PC-3 (cell line): ENCODE results near the gene PDP2. TPM values are rescaled to one million over a fixed set of nuclear protein-coding genes. Genes with fewer than 3 reads are reported as not detected.
A peak's percentile ranks its signal among the peaks of the same experiment; 100 is the strongest.

Experiments used
- ATAC-seq: fragments of 200-7000 bp; cut with Tn5 transposase; 2 replicates; pipeline ENCODE4 v1.9.1; 2020; ENCODE audit warnings: mild to moderate bottlenecking, moderate library complexity
- BruUV-seq: library from RNA; stranded (reverse); fragments of 400-500 nt; replicated peaks from 2 replicates; lab custom pipeline; 2021; lab: Mats Ljungman, UMichigan
- CTCF ChIA-PET: fragments of 300-600 bp; sonication (Branson Sonifier 250); formaldehyde crosslinking; loops from one replicate; lab custom pipeline; 2022; ENCODE audit warnings: antibody characterized with exemption; lab: Charles Lee
- POLR2A ChIA-PET: fragments of 300-600 bp; sonication (Branson Sonifier 250); formaldehyde crosslinking; loops from one replicate; lab custom pipeline; 2022; ENCODE audit warnings: antibody characterized with exemption; ENCODE audit not compliant: unreplicated experiment; lab: Charles Lee
- DNase-seq: peaks from one replicate; pipeline ENCODE4 v3.0.0-alpha.2; 2015
- H2AFZ ChIP-seq: fragments of 300-600 bp; sonication (generic); 2 replicates; pipeline ENCODE4 v1.6.0; 2016; ENCODE audit warnings: antibody characterized with exemption, low read length
- H3F3A ChIP-seq: fragments of 300-600 bp; sonication (generic); one replicate; pipeline ENCODE4 v1.6.0; 2017; ENCODE audit warnings: antibody characterized with exemption, low read length, control low read depth, mild to moderate bottlenecking; ENCODE audit not compliant: unreplicated experiment
- H3K27ac ChIP-seq: fragments of 300-600 bp; sonication (generic); 2 replicates; pipeline ENCODE4 v1.5.1; 2016; ENCODE audit warnings: mild to moderate bottlenecking, low read length
- H3K27me3 ChIP-seq: fragments of 300-600 bp; sonication (generic); 2 replicates; pipeline ENCODE4 v1.6.1; 2016; ENCODE audit warnings: low read length, mixed read lengths
- H3K36me3 ChIP-seq: fragments of 300-600 bp; sonication (generic); 2 replicates; pipeline ENCODE4 v1.6.1; 2016; ENCODE audit warnings: low read depth, mixed run types, low read length, mixed read lengths
- H3K4me1 ChIP-seq: fragments of 300-600 bp; sonication (generic); 2 replicates; pipeline ENCODE4 v1.5.1; 2016; ENCODE audit warnings: low read length; ENCODE audit not compliant: insufficient read depth
- H3K4me2 ChIP-seq: fragments of 300-600 bp; sonication (generic); 2 replicates; pipeline ENCODE4 v1.6.0; 2016; ENCODE audit warnings: low read length
- H3K4me3 ChIP-seq: fragments of 300-600 bp; sonication (generic); 2 replicates; pipeline ENCODE4 v1.5.1; 2016; ENCODE audit warnings: mild to moderate bottlenecking, low read length, mixed read lengths
- H3K79me2 ChIP-seq: fragments of 300-600 bp; sonication (generic); 2 replicates; pipeline ENCODE4 v1.6.1; 2017; ENCODE audit warnings: low read length, mixed read lengths
- H3K9ac ChIP-seq: fragments of 300-600 bp; sonication (generic); 2 replicates; pipeline ENCODE4 v1.6.0; 2016; ENCODE audit warnings: mild to moderate bottlenecking, low read length
- H3K9me2 ChIP-seq: fragments of 300-600 bp; sonication (generic); replicated peaks from 2 replicates; pipeline ENCODE4 v1.6.1; 2016; ENCODE audit warnings: mixed run types, low read length, mixed read lengths
- H3K9me3 ChIP-seq: fragments of 300-600 bp; sonication (generic); 2 replicates; pipeline ENCODE4 v1.6.1; 2016; ENCODE audit warnings: low read length, mixed read lengths
- H4K20me1 ChIP-seq: fragments of 300-600 bp; sonication (generic); 2 replicates; pipeline ENCODE4 v1.6.1; 2016; ENCODE audit warnings: low read length, mixed read lengths
- EZH2 ChIP-seq: fragments of 300-600 bp; sonication (generic); IDR thresholded peaks from one replicate; pipeline ENCODE4 v1.6.1; 2017; ENCODE audit warnings: antibody characterized with exemption, mild to moderate bottlenecking, low read length; ENCODE audit not compliant: unreplicated experiment
- EZH2phosphoT487 ChIP-seq: fragments of 300-600 bp; sonication (generic); IDR thresholded peaks from 2 replicates; pipeline ENCODE4 v1.6.1; 2018; ENCODE audit warnings: mild to moderate bottlenecking, antibody characterized with exemption, low read length, borderline replicate concordance
- intact Hi-C: fragments of 100-400 bp; cut with micrococcal nuclease; formaldehyde crosslinking; loops from 2 replicates; pipeline ENCODE4 v1.9.0; 2023
- total RNA-seq: library from RNA; depleted of rRNA; stranded (reverse); fragments of >200 nt; gene quantifications from 2 replicates; pipeline ENCODE4 v1.2.3, GENCODE V29; 2014
- TF ChIP-seq, protein P1 (sequence below): fragments of 300-600 bp; sonication (generic); conservative IDR thresholded peaks from 2 replicates; pipeline ENCODE4 v1.5.1; 2017; ENCODE audit warnings: antibody characterized with exemption, low read depth, mild to moderate bottlenecking, low read length

The PDP2 gene
- total RNA-seq, 1 experiment from 2014 or later = 2.8 TPM

DNA sequence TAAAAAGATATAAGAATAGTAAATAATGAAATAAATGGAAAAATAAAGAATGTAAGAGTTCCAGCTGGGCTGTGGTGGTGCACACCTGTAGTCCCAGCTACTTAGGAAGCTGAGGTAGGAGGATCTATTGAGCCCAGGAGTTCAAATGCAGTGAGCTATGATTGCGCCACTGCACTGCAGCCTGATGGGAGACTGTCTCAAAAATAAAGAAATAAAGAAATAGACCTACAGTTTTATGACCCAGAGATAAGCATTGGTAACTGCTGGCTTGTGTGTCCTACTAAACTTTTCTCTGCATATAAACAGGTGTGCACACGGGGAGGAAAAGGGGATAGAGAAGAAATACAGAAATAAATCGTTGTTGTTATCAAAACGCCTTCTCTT is 7.8 kb upstream of the PDP2 start:
- DNase-seq (no peak), ATAC-seq (no peak)
- no TSS peak for BruUV-seq
- H3K36me3 ChIP-seq = no peaks in the 10 kb centered on the region
- H3K9ac ChIP-seq = peak overlapping the region; percentile 48
- ChIA-PET POLR2A (interaction anchor here (0.8 kb wide), 1 partner anchor 9 kb away, joined by 4 read pairs; no protein-coding TSS in a partner anchor), CTCF (interaction anchor here (0.5 to 1.6 kb wide), 11 partner anchors 10 to 466 kb away, joined by 3 to 14 read pairs (median 3); partner anchors contain the start of gene NAE1)
- H2AFZ ChIP-seq = peak overlapping the region; percentile 88
- H3K79me2 ChIP-seq = no peaks in the 10 kb centered on the region
- H3K9me2 ChIP-seq = no peaks in the 10 kb centered on the region
- no peaks in the 10 kb centered on the region for H3K9me3 ChIP-seq
- no peaks in the 10 kb centered on the region for H3F3A ChIP-seq
- H3K4me2 ChIP-seq = peak overlapping the region; percentile 86
- peaks cover 9% of the 10 kb centered on the region for H3K4me1 ChIP-seq
- H3K27me3 ChIP-seq = no peaks in the 10 kb centered on the region
- TF ChIP-seq, protein P1, sequence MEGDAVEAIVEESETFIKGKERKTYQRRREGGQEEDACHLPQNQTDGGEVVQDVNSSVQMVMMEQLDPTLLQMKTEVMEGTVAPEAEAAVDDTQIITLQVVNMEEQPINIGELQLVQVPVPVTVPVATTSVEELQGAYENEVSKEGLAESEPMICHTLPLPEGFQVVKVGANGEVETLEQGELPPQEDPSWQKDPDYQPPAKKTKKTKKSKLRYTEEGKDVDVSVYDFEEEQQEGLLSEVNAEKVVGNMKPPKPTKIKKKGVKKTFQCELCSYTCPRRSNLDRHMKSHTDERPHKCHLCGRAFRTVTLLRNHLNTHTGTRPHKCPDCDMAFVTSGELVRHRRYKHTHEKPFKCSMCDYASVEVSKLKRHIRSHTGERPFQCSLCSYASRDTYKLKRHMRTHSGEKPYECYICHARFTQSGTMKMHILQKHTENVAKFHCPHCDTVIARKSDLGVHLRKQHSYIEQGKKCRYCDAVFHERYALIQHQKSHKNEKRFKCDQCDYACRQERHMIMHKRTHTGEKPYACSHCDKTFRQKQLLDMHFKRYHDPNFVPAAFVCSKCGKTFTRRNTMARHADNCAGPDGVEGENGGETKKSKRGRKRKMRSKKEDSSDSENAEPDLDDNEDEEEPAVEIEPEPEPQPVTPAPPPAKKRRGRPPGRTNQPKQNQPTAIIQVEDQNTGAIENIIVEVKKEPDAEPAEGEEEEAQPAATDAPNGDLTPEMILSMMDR = no peak
- no peak for TF ChIP-seq EZH2
- TF ChIP-seq EZH2phosphoT487 = no peak
- intact Hi-C loops = loop anchor here (2.0 kb wide), 2 partner anchors 42 to 268 kb away; partner anchors contain the start of genes CMTM3 and NAE1
- no peaks in the 10 kb centered on the region for H4K20me1 ChIP-seq
- H3K27ac ChIP-seq = peak overlapping the region; percentile 66
- H3K4me3 ChIP-seq = peak overlapping the region; percentile 63

DNA sequence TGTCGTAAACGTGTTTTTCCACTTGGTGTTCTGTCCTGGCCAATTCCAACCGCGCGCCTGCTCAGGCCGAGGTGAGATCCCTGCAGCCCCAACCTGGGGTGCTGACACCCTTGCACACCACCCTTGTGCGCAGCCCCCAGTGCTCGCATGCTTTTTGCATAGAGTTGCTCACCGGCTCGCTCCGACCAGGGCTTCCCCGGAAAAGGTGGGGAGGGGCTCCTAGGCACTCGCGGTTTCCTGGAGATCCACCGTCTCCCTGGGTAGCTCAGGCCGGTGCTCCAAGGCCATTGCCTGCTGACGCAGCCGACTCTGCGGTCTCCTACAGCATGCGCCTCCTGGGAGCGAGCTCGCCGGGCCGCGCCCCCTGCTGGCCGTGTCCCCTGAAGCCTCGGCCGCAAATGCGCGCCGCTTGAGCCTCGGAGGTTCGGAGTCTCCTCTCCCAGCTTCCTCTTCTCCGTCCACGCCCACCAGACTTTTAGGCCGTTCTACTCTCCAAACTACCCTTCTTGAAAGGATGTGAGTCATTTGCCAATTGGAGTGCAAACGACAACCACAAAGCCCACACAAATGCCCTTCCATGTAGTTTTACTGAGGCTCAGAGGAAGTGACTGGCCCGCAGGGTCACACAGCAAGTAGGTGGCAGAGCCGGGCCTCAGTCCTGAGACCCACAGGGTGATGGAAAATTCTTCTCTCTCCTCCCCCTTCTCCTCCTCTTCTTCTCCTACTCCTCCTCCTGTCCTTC is 7.2 kb upstream of the PDP2 start:
- Histone ChIP-seq H3K27me3 (no peaks in the 10 kb centered on the region), H3K9ac (peak overlapping the region; percentile 48), H3K4me3 (peak overlapping the region; percentile 63)

More for the DNA sequence above, 7.2 kb upstream of the PDP2 start:
- ChIA-PET CTCF (interaction anchor here (0.5 to 1.6 kb wide), 11 partner anchors 9 to 467 kb away, joined by 3 to 14 read pairs (median 3); partner anchors contain the start of gene NAE1), POLR2A (interaction anchor here (0.8 kb wide), 1 partner anchor 8 kb away, joined by 4 read pairs; no protein-coding TSS in a partner anchor)
- H4K20me1 ChIP-seq = no peaks in the 10 kb centered on the region
- H3K36me3 ChIP-seq = no peaks in the 10 kb centered on the region
- TF ChIP-seq, protein P1 = peak; percentile 87
- no peak for TF ChIP-seq EZH2phosphoT487
- H3K27ac ChIP-seq = peak overlapping the region; percentile 66
- peak overlapping the region; percentile 88 for H2AFZ ChIP-seq
- H3F3A ChIP-seq = no peaks in the 10 kb centered on the region
- H3K4me2 ChIP-seq = peak overlapping the region; percentile 86
- BruUV-seq = no TSS peak
- intact Hi-C loops = loop anchor here (2.0 kb wide), 2 partner anchors 42 to 268 kb away; partner anchors contain the start of genes CMTM3 and NAE1
- H3K9me2 ChIP-seq = no peaks in the 10 kb centered on the region
- ATAC-seq (peak; percentile 94), DNase-seq (peak; percentile 98)
- no peaks in the 10 kb centered on the region for H3K9me3 ChIP-seq
- no peaks in the 10 kb centered on the region for H3K79me2 ChIP-seq
- H3K4me1 ChIP-seq = peaks cover 9% of the 10 kb centered on the region
